ENCODE data around the gene PTPMT1. TPM values are rescaled to one million over a fixed set of nuclear protein-coding genes. Genes with fewer than 3 reads are reported as not detected.
A peak's percentile ranks its signal among the peaks of the same experiment; 100 is the strongest.
"Not testable (repeated sequence)": the region's sequence is repeated elsewhere in the genome, so short reads cannot be mapped to it uniquely, and the experiment has no call there.

PTPMT1 gene
- total RNA-seq, 2 donors from 2014 or later, result 33.1 to 57.4 TPM

DNA sequence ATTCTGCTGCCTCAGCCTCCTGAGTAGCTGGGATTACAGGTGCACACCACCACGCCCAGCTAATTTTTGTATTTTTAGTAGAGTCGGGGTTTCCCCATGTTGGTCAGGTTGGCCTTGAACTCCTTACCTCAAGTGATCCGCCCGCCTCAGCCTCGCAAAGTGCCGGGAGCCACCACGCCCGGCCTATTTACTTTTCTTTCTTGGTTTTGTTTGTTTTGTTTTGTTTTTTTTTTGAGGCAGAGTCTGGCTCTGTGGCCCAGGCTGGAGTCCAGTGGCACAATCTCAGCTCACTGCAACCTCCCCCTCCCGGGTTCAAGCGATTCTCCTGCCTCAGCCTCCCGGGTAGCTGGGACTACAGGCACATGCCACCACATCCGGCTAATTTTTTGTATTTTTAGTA, 8.4 kb upstream of the PTPMT1 start:
- not testable (repeated sequence) for H3K9me3 Mint-ChIP-seq
- H3K4me1 Mint-ChIP-seq (ENCODE audit: low read depth in 2 of 2), result peaks cover 13 to 18% of the 10 kb centered on the region in 2 donors

DNA sequence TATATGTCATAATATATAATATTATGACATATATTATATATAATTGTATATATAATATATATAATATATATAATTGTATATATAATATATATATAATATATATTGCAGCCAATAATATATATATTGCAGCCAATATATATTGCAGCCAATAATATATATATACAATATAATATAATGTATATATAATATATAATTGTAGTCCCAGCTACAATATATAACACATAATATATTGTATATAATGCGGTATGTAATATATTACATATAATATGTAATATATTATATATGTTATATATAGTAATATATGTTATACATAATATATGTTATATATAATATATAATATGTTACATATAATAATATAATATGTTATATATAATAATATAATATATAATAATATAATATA, 6.7 kb upstream of the PTPMT1 start:
- Mint-ChIP-seq H3K4me1 (ENCODE audit: low read depth in 2 of 2) (peaks cover 7 to 12% of the 10 kb centered on the region in 2 donors), H3K27me3 (no peaks in the 10 kb centered on the region), H3K9me3 (no peaks in the 10 kb centered on the region), H3K36me3 (no peaks in the 10 kb centered on the region), H3K4me3 (no peak overlapping the region), H3K27ac (no peak overlapping the region)
- DNase-seq (ENCODE audit: low spot score) (no peak), ATAC-seq (no peak)

More for the DNA sequence above, 8.4 kb upstream of the PTPMT1 start:
- H3K27ac Mint-ChIP-seq; H3K36me3 Mint-ChIP-seq; DNase-seq (ENCODE audit: low spot score); ATAC-seq; H3K4me3 Mint-ChIP-seq; H3K27me3 Mint-ChIP-seq: not testable (repeated sequence)

DNA sequence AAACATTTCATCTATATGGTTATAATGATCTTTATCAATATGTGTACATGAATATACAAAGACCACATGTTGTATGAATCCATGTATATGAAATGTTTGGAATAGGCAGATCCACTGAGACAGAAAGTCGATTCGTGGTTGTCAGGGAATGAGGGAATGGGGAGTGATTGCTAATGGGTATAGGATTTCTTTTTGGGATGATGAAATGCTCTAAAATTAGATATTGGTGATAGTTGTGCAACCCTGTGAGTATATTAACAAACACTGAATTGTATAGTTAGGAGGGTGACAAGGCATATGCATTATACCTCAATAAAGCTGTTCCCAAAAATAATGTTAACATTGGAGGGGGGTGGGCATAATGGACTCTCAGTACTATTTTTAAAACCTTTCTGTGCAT, 5.0 kb upstream of the PTPMT1 start:
- H3K36me3 Mint-ChIP-seq, result no peaks in the 10 kb centered on the region
- no peaks in the 10 kb centered on the region for H3K27me3 Mint-ChIP-seq
- no peak overlapping the region for H3K27ac Mint-ChIP-seq
- H3K4me3 Mint-ChIP-seq, result no peak overlapping the region
- ATAC-seq (no peak), DNase-seq (ENCODE audit: low spot score) (no peak)
- no peaks in the 10 kb centered on the region for H3K9me3 Mint-ChIP-seq
- peaks cover 10 to 11% of the 10 kb centered on the region in 2 donors for H3K4me1 Mint-ChIP-seq (ENCODE audit: low read depth in 2 of 2)

DNA sequence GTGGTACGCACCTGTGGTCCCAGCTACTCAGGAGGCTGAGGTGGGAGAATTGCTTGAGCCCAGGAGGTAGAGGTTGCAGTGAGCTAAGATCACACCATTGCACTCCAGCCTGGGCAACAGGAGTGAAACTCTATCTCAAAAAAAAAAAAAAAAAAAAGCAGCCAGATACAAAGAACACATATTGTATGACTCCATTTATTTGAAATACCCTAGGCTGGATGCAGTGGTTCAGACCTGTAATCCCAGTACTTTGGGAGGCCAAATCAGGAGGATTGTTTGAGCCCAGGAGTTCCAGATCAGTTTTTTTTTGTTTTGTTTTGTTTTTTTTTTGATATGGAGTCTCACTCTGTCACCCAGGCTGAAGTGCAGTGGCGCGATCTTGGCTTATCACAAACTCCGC, 3.0 kb upstream of the PTPMT1 start:
- not testable (repeated sequence) for H3K36me3 Mint-ChIP-seq; H3K9me3 Mint-ChIP-seq; H3K27ac Mint-ChIP-seq; H3K27me3 Mint-ChIP-seq; ATAC-seq; H3K4me3 Mint-ChIP-seq; DNase-seq (ENCODE audit: low spot score)
- H3K4me1 Mint-ChIP-seq (ENCODE audit: low read depth in 2 of 2), result peaks cover 16% of the 10 kb centered on the region in 2 donors

DNA sequence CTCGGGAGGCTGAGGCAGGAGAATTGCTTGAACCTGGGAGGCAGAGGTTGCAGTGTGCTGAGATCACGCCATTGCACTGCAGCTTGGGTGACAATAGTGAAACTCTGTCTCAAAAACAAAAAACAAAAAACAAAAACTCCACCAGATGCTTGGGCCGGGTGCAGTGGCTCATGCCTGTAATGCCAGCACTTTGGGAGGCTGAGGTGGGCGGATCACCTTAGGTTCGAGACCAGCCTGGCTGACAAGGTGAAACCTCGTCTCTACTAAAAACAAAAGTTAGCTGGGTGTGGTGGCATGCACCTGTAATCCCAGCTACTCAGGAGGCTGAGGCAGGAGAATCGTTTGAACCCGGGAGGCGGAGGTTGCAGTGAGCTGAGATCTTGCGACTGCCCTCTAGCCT, 1.0 kb upstream of the PTPMT1 start:
- Mint-ChIP-seq H3K4me1 (ENCODE audit: low read depth in 2 of 2) (peaks cover 16% of the 10 kb centered on the region in 2 donors), H3K4me3 (peak overlapping the region; percentile 75), H3K27ac (peak overlapping the region in 1 of 2 donors; percentile 46)
- DNase-seq (ENCODE audit: low spot score); H3K36me3 Mint-ChIP-seq; H3K27me3 Mint-ChIP-seq; H3K9me3 Mint-ChIP-seq; ATAC-seq: not testable (repeated sequence)

GRCh38 chr11:47564933-47565339, 463 bp upstream of the PTPMT1 start:
- Mint-ChIP-seq H3K4me3 (peak overlapping the region; percentile 75), H3K27me3 (no peaks in the 10 kb centered on the region), H3K36me3 (no peaks in the 10 kb centered on the region), H3K9me3 (no peaks in the 10 kb centered on the region), H3K27ac (peak overlapping the region; percentile 46 to 60), H3K4me1 (ENCODE audit: low read depth in 2 of 2) (peaks cover 16% of the 10 kb centered on the region in 2 donors)
- peak in 1 of 2 donors; percentile 1 for ATAC-seq
- DNase-seq (ENCODE audit: low spot score), result no peak

GRCh38 chr11:47566149-47566698, 825 bp downstream of the PTPMT1 start:
- Mint-ChIP-seq H3K4me1 (ENCODE audit: low read depth in 2 of 2) (peaks cover 12 to 16% of the 10 kb centered on the region in 2 donors), H3K9me3 (no peaks in the 10 kb centered on the region), H3K27ac (peak overlapping the region; percentile 38 to 70), H3K4me3 (peak overlapping the region; percentile 75), H3K36me3 (no peaks in the 10 kb centered on the region), H3K27me3 (no peaks in the 10 kb centered on the region)
- DNase-seq (ENCODE audit: low spot score) (no peak), ATAC-seq (no peak)

- peaks cover 5% of the 10 kb centered on the region for H3K36me3 Mint-ChIP-seq
- DNase-seq (ENCODE audit: low spot score) (no peak), ATAC-seq (no peak)
- H3K4me1 Mint-ChIP-seq (ENCODE audit: low read depth in 2 of 2), result peaks cover 11 to 13% of the 10 kb centered on the region in 2 donors
- H3K4me3 Mint-ChIP-seq, result no peak overlapping the region
- H3K27me3 Mint-ChIP-seq, result no peaks in the 10 kb centered on the region
- no peaks in the 10 kb centered on the region for H3K9me3 Mint-ChIP-seq
- no peak overlapping the region for H3K27ac Mint-ChIP-seq
These were observed 4.2 kb downstream of the PTPMT1 start for GRCh38 chr11:47569646-47570045.

- Mint-ChIP-seq H3K36me3 (peaks cover 5% of the 10 kb centered on the region), H3K27me3 (no peaks in the 10 kb centered on the region), H3K4me1 (ENCODE audit: low read depth in 2 of 2) (peaks cover 5 to 9% of the 10 kb centered on the region in 2 donors), H3K4me3 (no peak overlapping the region), H3K27ac (peak overlapping the region in 1 of 2 donors; percentile 37), H3K9me3 (no peaks in the 10 kb centered on the region)
- DNase-seq (ENCODE audit: low spot score) (no peak), ATAC-seq (no peak)
These were observed 5.4 kb downstream of the PTPMT1 start for GRCh38 chr11:47570651-47571356.

DNA sequence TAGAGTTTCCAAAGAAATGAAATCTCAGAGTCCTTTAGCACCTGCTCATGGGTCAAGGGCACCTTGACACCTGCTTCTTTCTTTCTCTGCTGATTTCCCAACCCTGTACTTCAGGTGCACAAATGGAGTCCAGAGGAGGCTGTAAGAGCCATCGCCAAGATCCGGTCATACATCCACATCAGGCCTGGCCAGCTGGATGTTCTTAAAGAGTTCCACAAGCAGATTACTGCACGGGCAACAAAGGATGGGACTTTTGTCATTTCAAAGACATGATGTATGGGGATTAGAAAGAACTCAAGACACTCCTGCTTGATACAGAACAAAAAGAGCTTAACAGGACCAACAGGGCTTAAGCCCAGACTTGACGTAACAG, 5.9 kb downstream of the PTPMT1 start:
- ATAC-seq (no peak), DNase-seq (ENCODE audit: low spot score) (no peak)
- H3K4me3 Mint-ChIP-seq, result no peak overlapping the region
- peak overlapping the region in 1 of 2 donors; percentile 37 for H3K27ac Mint-ChIP-seq
- peaks cover 5% of the 10 kb centered on the region for H3K36me3 Mint-ChIP-seq
- peaks cover 5 to 9% of the 10 kb centered on the region in 2 donors for H3K4me1 Mint-ChIP-seq (ENCODE audit: low read depth in 2 of 2)
- no peaks in the 10 kb centered on the region for H3K27me3 Mint-ChIP-seq
- no peaks in the 10 kb centered on the region for H3K9me3 Mint-ChIP-seq

- H3K27ac Mint-ChIP-seq, result no peak overlapping the region
- H3K9me3 Mint-ChIP-seq, result no peaks in the 10 kb centered on the region
- DNase-seq (ENCODE audit: low spot score) (no peak), ATAC-seq (no peak)
- peaks cover 5% of the 10 kb centered on the region for H3K36me3 Mint-ChIP-seq
- H3K27me3 Mint-ChIP-seq, result no peaks in the 10 kb centered on the region
- peaks cover under 1 to 4% of the 10 kb centered on the region in 2 donors for H3K4me1 Mint-ChIP-seq (ENCODE audit: low read depth in 2 of 2)
- no peak overlapping the region for H3K4me3 Mint-ChIP-seq
These were observed 6.5 kb downstream of the PTPMT1 start for GRCh38 chr11:47571895-47572294.

- H3K4me1 Mint-ChIP-seq (ENCODE audit: low read depth in 2 of 2), result peaks cover 7 to 12% of the 10 kb centered on the region in 2 donors
- H3K9me3 Mint-ChIP-seq, result no peaks in the 10 kb centered on the region
- no peak overlapping the region for H3K4me3 Mint-ChIP-seq
- H3K36me3 Mint-ChIP-seq, result peaks cover 5% of the 10 kb centered on the region
- DNase-seq (ENCODE audit: low spot score) (no peak), ATAC-seq (no peak)
- no peaks in the 10 kb centered on the region for H3K27me3 Mint-ChIP-seq
- no peak overlapping the region for H3K27ac Mint-ChIP-seq
These were observed 7.4 kb downstream of the PTPMT1 start for GRCh38 chr11:47572715-47573255.

DNA sequence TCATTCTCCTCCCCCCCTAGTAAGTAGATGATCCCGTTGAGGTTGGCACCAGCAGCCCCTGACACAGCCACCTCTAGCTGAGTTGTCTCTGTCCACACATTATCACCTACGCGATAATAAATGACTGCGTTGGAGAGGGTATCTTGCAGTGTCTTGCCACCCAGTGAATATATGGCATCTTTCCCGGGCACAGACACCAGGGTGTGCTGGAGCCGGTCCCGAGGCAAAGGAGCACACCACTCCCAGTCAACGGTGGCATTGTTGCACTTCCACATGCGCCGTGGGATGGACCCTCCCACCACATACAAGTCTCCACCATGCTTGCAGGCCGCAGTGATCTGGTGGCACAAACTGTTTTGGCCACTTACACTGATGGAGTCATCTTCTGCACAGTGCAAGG, 7.9 kb downstream of the PTPMT1 start:
- Mint-ChIP-seq H3K27me3 (no peaks in the 10 kb centered on the region), H3K36me3 (peaks cover 5% of the 10 kb centered on the region), H3K4me3 (no peak overlapping the region), H3K4me1 (ENCODE audit: low read depth in 2 of 2) (peaks cover 10 to 13% of the 10 kb centered on the region in 2 donors), H3K27ac (no peak overlapping the region), H3K9me3 (no peaks in the 10 kb centered on the region)
- DNase-seq (ENCODE audit: low spot score) (no peak), ATAC-seq (no peak)

- no peaks in the 10 kb centered on the region for H3K27me3 Mint-ChIP-seq
- H3K4me1 Mint-ChIP-seq (ENCODE audit: low read depth in 2 of 2), result peaks cover 28 to 29% of the 10 kb centered on the region in 2 donors
- DNase-seq (ENCODE audit: low spot score), result peak; percentile 35
- ATAC-seq, result no peak
- peak overlapping the region; percentile 94 for H3K4me3 Mint-ChIP-seq
- H3K36me3 Mint-ChIP-seq, result peaks cover 17% of the 10 kb centered on the region
- peak overlapping the region; percentile 86 to 89 for H3K27ac Mint-ChIP-seq
- no peaks in the 10 kb centered on the region for H3K9me3 Mint-ChIP-seq
These were observed 12.2 kb downstream of the PTPMT1 start for GRCh38 chr11:47577460-47578041.
